Neural cell (in vitro differentiated cells): ENCODE results near the gene TYW5. TPM values are rescaled to one million over a fixed set of nuclear protein-coding genes. Genes with fewer than 3 reads are reported as not detected.

Experiments
- H2AFZ ChIP-seq: fragments of 200-600, 300-800 bp; sonication (generic), shearing (Covaris generic); 2 replicates; pipeline ENCODE4 v1.6.0; 2014; ENCODE audit warnings: low read depth, mild to moderate bottlenecking, antibody characterized with exemption, low read length, moderate library complexity
- H3F3A ChIP-seq: fragments of 200-600 bp; shearing (Covaris generic); 2 replicates; pipeline ENCODE4 v1.6.1; 2016; ENCODE audit warnings: mild to moderate bottlenecking, moderate library complexity, mixed read lengths, antibody characterized with exemption, low read length; ENCODE audit not compliant: insufficient read depth, poor library complexity, severe bottlenecking
- H3K27ac ChIP-seq: fragments of 200-600, 300-800 bp; sonication (generic), shearing (Covaris generic); 2 replicates; pipeline ENCODE4 v1.5.1; 2014; ENCODE audit warnings: mild to moderate bottlenecking, low read length, moderate library complexity
- H3K27me3 ChIP-seq: fragments of 300-800, 200-600 bp; sonication (generic), shearing (Covaris generic); 2 replicates; pipeline ENCODE4 v1.6.0; 2014; ENCODE audit warnings: mild to moderate bottlenecking, low read depth, low read length, moderate library complexity; ENCODE audit not compliant: insufficient read depth
- H3K36me3 ChIP-seq: fragments of 300-800, 200-600 bp; sonication (generic), shearing (Covaris generic); 2 replicates; pipeline ENCODE4 v1.5.1; 2014; ENCODE audit warnings: mild to moderate bottlenecking, antibody characterized with exemption, low read length, moderate library complexity; ENCODE audit not compliant: insufficient read depth
- H3K4me2 ChIP-seq: fragments of 300-800, 200-600 bp; sonication (generic), shearing (Covaris generic); 2 replicates; pipeline ENCODE4 v1.6.0; 2014; ENCODE audit warnings: mild to moderate bottlenecking, low read length
- H3K4me3 ChIP-seq: fragments of 300-800, 200-600 bp; sonication (generic), shearing (Covaris generic); 2 replicates; pipeline ENCODE4 v1.5.1; 2014; ENCODE audit warnings: mild to moderate bottlenecking, low read length, moderate library complexity
- H3K79me2 ChIP-seq: fragments of 200-600 bp; shearing (Covaris generic); replicated peaks from 2 replicates; pipeline ENCODE4 v1.6.0; 2014; ENCODE audit warnings: mild to moderate bottlenecking, low read length, moderate library complexity; ENCODE audit not compliant: insufficient read depth
- H3K9ac ChIP-seq: fragments of 300-800, 200-600 bp; sonication (generic), shearing (Covaris generic); 2 replicates; pipeline ENCODE4 v1.6.1; 2016; ENCODE audit warnings: mild to moderate bottlenecking, low read length, mixed read lengths
- H3K9me2 ChIP-seq: fragments of 200-600 bp; shearing (Covaris generic); 2 replicates; pipeline ENCODE4 v1.6.1; 2016; ENCODE audit warnings: mild to moderate bottlenecking, low read length, mixed read lengths; ENCODE audit not compliant: insufficient read depth
- H3K9me3 ChIP-seq: fragments of 200-600, 300-800 bp; sonication (generic), shearing (Covaris generic); 2 replicates; pipeline ENCODE4 v1.6.1; 2016; ENCODE audit warnings: mild to moderate bottlenecking, mixed run types, low read length, moderate library complexity, mixed read lengths
- H4K20me1 ChIP-seq: fragments of 200-600 bp; shearing (Covaris generic); 2 replicates; pipeline ENCODE4 v1.6.1; 2016; ENCODE audit warnings: mild to moderate bottlenecking, mixed run types; ENCODE audit not compliant: insufficient read depth
- CTCF ChIP-seq: fragments of 450-650 bp; IDR thresholded peaks from 2 replicates; pipeline ENCODE4 v1.5.1; 2014; ENCODE audit warnings: antibody characterized with exemption, mild to moderate bottlenecking, moderate library complexity; ENCODE audit not compliant: poor library complexity, severe bottlenecking
- EP300 ChIP-seq: fragments of 450-650 bp; conservative IDR thresholded peaks from 2 replicates; pipeline ENCODE4 v1.6.1; 2014; ENCODE audit warnings: antibody characterized with exemption, mild to moderate bottlenecking, moderate library complexity; ENCODE audit not compliant: poor library complexity, severe bottlenecking
- EZH2 ChIP-seq: fragments of 200-600, 300-800 bp; shearing (Covaris generic), sonication (generic); IDR thresholded peaks from 2 replicates; pipeline ENCODE4 v1.6.1; 2014; ENCODE audit warnings: antibody characterized with exemption, low read length, borderline replicate concordance, mild to moderate bottlenecking; ENCODE audit not compliant: insufficient read depth, poor library complexity, severe bottlenecking
- MXI1 ChIP-seq: fragments of 450-650 bp; conservative IDR thresholded peaks from 2 replicates; pipeline ENCODE4 v1.6.1; 2014; ENCODE audit warnings: antibody characterized with exemption, mild to moderate bottlenecking; ENCODE audit not compliant: poor library complexity, severe bottlenecking
- POLR2AphosphoS5 ChIP-seq: IDR thresholded peaks from 2 replicates; pipeline ENCODE4 v1.6.1; 2012
- RAD21 ChIP-seq: fragments of 450-650 bp; conservative IDR thresholded peaks from 2 replicates; pipeline ENCODE4 v1.6.1; 2014; ENCODE audit warnings: antibody characterized with exemption, mild to moderate bottlenecking, moderate library complexity
- SMC3 ChIP-seq: fragments of 450-650 bp; conservative IDR thresholded peaks from 2 replicates; pipeline ENCODE4 v1.6.1; 2014; ENCODE audit warnings: antibody characterized with exemption, mild to moderate bottlenecking, moderate library complexity; ENCODE audit not compliant: poor library complexity
- TAF1 ChIP-seq: IDR thresholded peaks from 2 replicates; pipeline ENCODE4 v1.6.1; 2012; ENCODE audit warnings: low read depth
- polyA plus RNA-seq: library from polyadenylated mRNA; depleted of rRNA; stranded (reverse); fragments of >200 nt; gene quantifications from 2 replicates; pipeline ENCODE4 v1.2.3, GENCODE V29; 2014
- TF ChIP-seq, protein P1 (sequence below): IDR thresholded peaks from 2 replicates; pipeline ENCODE4 v1.6.1; 2012; ENCODE audit warnings: borderline replicate concordance

Gene TYW5
- polyA plus RNA-seq, 1 donor from 2014 or later: 15.2 TPM

GRCh38 chr2:199989822-199990221 is 34.5 kb upstream of the TYW5 start:
- H3K79me2 ChIP-seq: no peaks in the 10 kb centered on the region
- no peak overlapping the region for H3K4me2 ChIP-seq
- H3K36me3 ChIP-seq: no peaks in the 10 kb centered on the region
- H3K4me3 ChIP-seq: no peak overlapping the region
- no peak for TF ChIP-seq MXI1
- no peak for TF ChIP-seq SMC3
- TF ChIP-seq EZH2: no peak
- TF ChIP-seq POLR2AphosphoS5: no peak
- no peak for TF ChIP-seq RAD21
- TF ChIP-seq CTCF: no peak
- TF ChIP-seq, protein P1, sequence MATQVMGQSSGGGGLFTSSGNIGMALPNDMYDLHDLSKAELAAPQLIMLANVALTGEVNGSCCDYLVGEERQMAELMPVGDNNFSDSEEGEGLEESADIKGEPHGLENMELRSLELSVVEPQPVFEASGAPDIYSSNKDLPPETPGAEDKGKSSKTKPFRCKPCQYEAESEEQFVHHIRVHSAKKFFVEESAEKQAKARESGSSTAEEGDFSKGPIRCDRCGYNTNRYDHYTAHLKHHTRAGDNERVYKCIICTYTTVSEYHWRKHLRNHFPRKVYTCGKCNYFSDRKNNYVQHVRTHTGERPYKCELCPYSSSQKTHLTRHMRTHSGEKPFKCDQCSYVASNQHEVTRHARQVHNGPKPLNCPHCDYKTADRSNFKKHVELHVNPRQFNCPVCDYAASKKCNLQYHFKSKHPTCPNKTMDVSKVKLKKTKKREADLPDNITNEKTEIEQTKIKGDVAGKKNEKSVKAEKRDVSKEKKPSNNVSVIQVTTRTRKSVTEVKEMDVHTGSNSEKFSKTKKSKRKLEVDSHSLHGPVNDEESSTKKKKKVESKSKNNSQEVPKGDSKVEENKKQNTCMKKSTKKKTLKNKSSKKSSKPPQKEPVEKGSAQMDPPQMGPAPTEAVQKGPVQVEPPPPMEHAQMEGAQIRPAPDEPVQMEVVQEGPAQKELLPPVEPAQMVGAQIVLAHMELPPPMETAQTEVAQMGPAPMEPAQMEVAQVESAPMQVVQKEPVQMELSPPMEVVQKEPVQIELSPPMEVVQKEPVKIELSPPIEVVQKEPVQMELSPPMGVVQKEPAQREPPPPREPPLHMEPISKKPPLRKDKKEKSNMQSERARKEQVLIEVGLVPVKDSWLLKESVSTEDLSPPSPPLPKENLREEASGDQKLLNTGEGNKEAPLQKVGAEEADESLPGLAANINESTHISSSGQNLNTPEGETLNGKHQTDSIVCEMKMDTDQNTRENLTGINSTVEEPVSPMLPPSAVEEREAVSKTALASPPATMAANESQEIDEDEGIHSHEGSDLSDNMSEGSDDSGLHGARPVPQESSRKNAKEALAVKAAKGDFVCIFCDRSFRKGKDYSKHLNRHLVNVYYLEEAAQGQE: no peak
- TF ChIP-seq EP300: no peak
- no peak for TF ChIP-seq TAF1
- H3K9ac ChIP-seq: no peak overlapping the region
- no peak overlapping the region for H2AFZ ChIP-seq
- no peak overlapping the region for H3K27ac ChIP-seq
- H3K27me3 ChIP-seq: no peaks in the 10 kb centered on the region
- H4K20me1 ChIP-seq: no peaks in the 10 kb centered on the region
- no peaks in the 10 kb centered on the region for H3K9me2 ChIP-seq
- H3K9me3 ChIP-seq: no peaks in the 10 kb centered on the region
- H3F3A ChIP-seq: no peaks in the 10 kb centered on the region

DNA sequence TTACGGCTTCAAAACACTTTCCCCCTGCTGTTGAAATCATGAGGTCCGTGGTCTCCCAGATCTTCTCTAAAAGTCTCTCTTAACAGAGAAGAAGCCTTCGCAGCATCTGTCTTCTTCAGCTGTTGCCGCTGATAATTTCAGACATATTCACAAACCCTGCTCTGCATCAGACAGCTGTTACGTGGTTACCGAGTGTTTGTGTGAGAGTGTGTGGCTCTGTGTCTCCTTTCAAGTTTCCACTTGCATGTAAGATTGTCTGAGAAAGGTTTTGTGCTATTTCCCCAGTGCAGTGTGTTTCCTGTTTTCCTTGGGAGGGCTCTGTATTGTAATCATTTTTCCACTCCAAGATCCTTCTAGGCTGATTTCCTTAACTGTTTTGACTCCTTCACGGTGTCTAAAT is 32.9 kb upstream of the TYW5 start:
- no peaks in the 10 kb centered on the region for H3K36me3 ChIP-seq
- no peak for TF ChIP-seq EP300
- TF ChIP-seq TAF1: no peak
- TF ChIP-seq EZH2: no peak
- no peak for TF ChIP-seq CTCF
- no peak for TF ChIP-seq RAD21
- TF ChIP-seq POLR2AphosphoS5: no peak
- no peak for TF ChIP-seq SMC3
- TF ChIP-seq, protein P1: no peak
- TF ChIP-seq MXI1: no peak
- no peak overlapping the region for H3K27ac ChIP-seq
- no peak overlapping the region for H3K9ac ChIP-seq
- no peaks in the 10 kb centered on the region for H4K20me1 ChIP-seq
- H3K9me2 ChIP-seq: no peaks in the 10 kb centered on the region
- no peak overlapping the region for H3K4me2 ChIP-seq
- H2AFZ ChIP-seq: no peak overlapping the region
- H3K9me3 ChIP-seq: no peaks in the 10 kb centered on the region
- no peak overlapping the region for H3K4me3 ChIP-seq
- no peaks in the 10 kb centered on the region for H3F3A ChIP-seq
- H3K27me3 ChIP-seq: no peaks in the 10 kb centered on the region
- H3K79me2 ChIP-seq: no peaks in the 10 kb centered on the region
